HG03439 (cell line): Measurements from ENCODE around the gene CEP250.
"Not testable (repeated sequence)": the region's sequence is repeated elsewhere in the genome, so short reads cannot be mapped to it uniquely, and the experiment has no call there.

ENCODE experiments used
- ATAC-seq: cut with Tn5 transposase; IDR thresholded peaks from one replicate; pipeline ENCODE4 v1.9.1; 2021; ENCODE audit warnings: mild to moderate bottlenecking, moderate library complexity; ENCODE audit not compliant: unreplicated experiment

Gene CEP250

GRCh38 chr20:35449855-35450254, 5.5 kb upstream of the CEP250 start:
- not testable (repeated sequence) for ATAC-seq

- no peak for ATAC-seq
These were observed 4.1 kb upstream of the CEP250 start for GRCh38 chr20:35451295-35451694.

GRCh38 chr20:35453647-35454046, 1.8 kb upstream of the CEP250 start:
- ATAC-seq, result no peak

- not testable (repeated sequence) for ATAC-seq
These were observed 1.3 kb downstream of the CEP250 start for GRCh38 chr20:35456700-35457099.

GRCh38 chr20:35457539-35457938, 2.1 kb downstream of the CEP250 start:
- not testable (repeated sequence) for ATAC-seq

- ATAC-seq, result no peak
These were observed 3.0 kb downstream of the CEP250 start for GRCh38 chr20:35458388-35458787.

- no peak for ATAC-seq
These were observed 6.2 kb downstream of the CEP250 start for GRCh38 chr20:35461620-35462019.

GRCh38 chr20:35462351-35462750, 7.0 kb downstream of the CEP250 start:
- no peak for ATAC-seq

- ATAC-seq, result no peak
These were observed 8.3 kb downstream of the CEP250 start for GRCh38 chr20:35463455-35464300.

GRCh38 chr20:35465976-35466375, 10.6 kb downstream of the CEP250 start:
- ATAC-seq, result no peak

- ATAC-seq, result no peak
These were observed 11.5 kb downstream of the CEP250 start for GRCh38 chr20:35466856-35467255.

- no peak for ATAC-seq
These were observed 12.2 kb downstream of the CEP250 start for GRCh38 chr20:35467339-35468224.

GRCh38 chr20:35468671-35469334, 13.4 kb downstream of the CEP250 start:
- no peak for ATAC-seq

GRCh38 chr20:35472209-35472608, 16.8 kb downstream of the CEP250 start:
- ATAC-seq, result no peak

GRCh38 chr20:35473684-35474083, 18.3 kb downstream of the CEP250 start:
- ATAC-seq, result no peak

GRCh38 chr20:35474303-35474871, 19.0 kb downstream of the CEP250 start:
- no peak for ATAC-seq

- no peak for ATAC-seq
These were observed 20.9 kb downstream of the CEP250 start for GRCh38 chr20:35476288-35476687.

- ATAC-seq, result no peak
These were observed 23.5 kb downstream of the CEP250 start for GRCh38 chr20:35478804-35479472.

- ATAC-seq, result no peak
These were observed 24.4 kb downstream of the CEP250 start for GRCh38 chr20:35479798-35480197.

GRCh38 chr20:35487479-35487878, 32.1 kb downstream of the CEP250 start:
- ATAC-seq, result no peak
